Posterior vena cava (tissue), 2 donors: Measurements from ENCODE around the gene DSCAML1. TPM values are rescaled to one million over a fixed set of nuclear protein-coding genes. Genes with fewer than 3 reads are reported as not detected.

Experiments
- DNase-seq: peaks from one replicate; pipeline ENCODE4 v3.0.0-alpha.2; 2020; ENCODE audit warnings: low spot score
- intact Hi-C, 2 donors: fragments of 100-400 bp; cut with DNase I; formaldehyde crosslinking; loops; one replicate each; pipeline versions ENCODE4 v1.14.1 to v1.14.2; 2022 to 2023
- total RNA-seq, 2 donors: library from RNA; stranded (reverse); fragmentation: NEBNext Ultra II Directional; extraction: Animal tissue kit (Norgen Biotek cat#: 25700); gene quantifications; one replicate each; pipeline ENCODE4 v1.2.1, GENCODE V29; 2021
- donor health status: DM: yes; HTN: yes; CAD: no.
- donor health status: DM: yes; HTN: yes; CAD: no.

DSCAML1 gene
- total RNA-seq, 2 donors from 2014 or later, result 1.2 to 1.5 TPM

DNA sequence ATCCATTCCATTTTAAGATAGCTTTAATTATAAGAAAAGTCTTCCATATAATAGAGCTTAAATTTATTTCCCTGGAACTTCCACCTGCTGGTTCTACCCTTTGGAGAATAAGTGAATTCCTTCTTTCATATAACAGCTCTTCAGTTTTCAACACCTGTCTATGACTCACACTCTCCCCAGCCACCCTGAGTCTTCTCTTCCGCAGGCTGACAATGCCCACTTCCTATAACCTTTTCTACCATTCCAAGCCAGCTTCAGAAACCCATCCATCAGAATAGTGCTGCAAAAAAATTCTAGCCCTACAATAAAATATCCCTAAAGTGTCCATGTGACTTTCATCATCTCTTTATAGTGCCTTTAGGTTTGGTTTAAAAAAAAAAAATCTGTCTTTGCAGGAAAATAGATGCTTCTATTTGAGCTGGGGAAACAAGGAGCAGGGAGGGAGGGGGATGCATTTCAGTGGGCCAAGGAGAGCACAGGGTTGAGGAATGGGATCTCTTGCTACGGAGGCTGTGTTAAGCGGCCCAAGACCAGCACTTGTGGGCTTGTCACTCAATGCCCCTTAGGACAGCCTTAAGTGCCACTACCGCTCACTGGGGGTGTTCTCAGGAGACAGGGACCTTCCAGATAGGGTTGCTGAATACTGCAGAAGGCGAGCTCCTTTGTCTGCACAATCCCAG is 178.6 kb downstream of the DSCAML1 start:
- intact Hi-C loops, result no loop called here

GRCh38 chr11:117616979-117617378 is 180.0 kb downstream of the DSCAML1 start:
- no peak for DNase-seq
- intact Hi-C loops, result no loop called here

More for the DNA sequence above, 178.6 kb downstream of the DSCAML1 start:
- no peak for DNase-seq

DNA sequence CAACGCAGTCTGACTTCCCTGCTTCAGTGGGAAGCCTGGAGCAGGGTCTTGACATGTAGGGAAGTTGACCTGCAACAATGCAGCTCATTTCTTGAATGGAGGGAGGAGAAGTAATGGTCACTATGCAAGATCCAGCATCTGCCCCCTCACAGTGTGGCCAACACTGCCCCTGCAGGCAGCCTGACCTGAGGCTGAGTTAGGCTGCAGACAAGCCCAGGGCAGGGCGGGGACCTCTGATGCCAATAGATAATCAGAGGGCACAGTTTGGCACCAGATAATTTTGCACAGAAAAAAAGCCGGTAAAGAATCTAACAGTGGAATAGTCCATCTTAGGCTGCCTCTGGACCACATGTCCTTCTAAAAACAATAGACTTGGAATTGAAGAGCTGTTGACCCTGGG is 182.3 kb downstream of the DSCAML1 start:
- peak; percentile 36 for DNase-seq
- intact Hi-C loops, result loop anchor here in 1 of 2 donors (1.0 kb wide), 1 partner anchor 109 kb away; no protein-coding TSS in a partner anchor

DNA sequence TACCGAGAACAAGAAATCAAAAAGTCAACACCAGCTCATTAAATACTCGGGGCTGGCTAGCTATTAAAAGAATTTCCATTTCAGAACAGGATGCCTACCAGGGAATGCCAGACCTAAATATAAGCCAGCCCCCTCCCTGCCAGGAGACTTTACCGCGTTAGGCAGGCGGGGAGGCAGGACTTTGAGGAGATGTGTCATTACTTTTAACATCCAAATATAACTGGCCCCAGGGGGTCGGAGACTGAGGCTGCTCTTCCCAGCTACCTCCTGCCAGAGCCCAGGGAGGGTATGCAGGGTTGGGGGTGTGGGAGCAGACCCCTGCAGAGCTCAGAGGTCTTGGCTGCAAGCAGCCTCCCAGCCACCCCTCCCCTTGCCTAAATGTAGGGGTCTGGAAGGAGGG is 183.5 kb downstream of the DSCAML1 start:
- intact Hi-C loops, result no loop called here

DNA sequence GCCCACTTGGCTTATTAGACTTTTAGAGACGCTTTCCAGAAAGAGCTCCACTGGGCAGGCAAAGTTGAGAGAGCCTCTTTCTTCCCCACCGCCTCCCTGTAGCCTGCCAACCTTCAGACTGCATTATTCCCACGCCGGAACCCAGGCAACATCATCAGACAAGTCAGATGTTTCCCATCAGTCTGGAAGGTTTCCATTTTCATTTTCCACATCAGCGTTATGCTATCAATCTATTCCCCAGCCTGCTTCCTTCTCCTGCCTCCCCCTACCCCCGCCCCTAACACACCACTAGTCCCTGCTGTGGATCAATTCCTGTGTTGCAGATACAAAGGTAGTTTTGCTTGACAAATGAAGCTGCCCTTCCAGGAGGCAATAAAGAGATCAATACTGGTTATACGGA is 184.8 kb downstream of the DSCAML1 start:
- DNase-seq, result no peak
- intact Hi-C loops, result no loop called here

More for the DNA sequence above, 183.5 kb downstream of the DSCAML1 start:
- peak; percentile 37 for DNase-seq

- intact Hi-C loops, result loop anchor here in 1 of 2 donors (1.0 kb wide), 1 partner anchor 131 kb away; no protein-coding TSS in a partner anchor
- peak; percentile 25 for DNase-seq
Observed at GRCh38 chr11:117610901-117611300, 186.1 kb downstream of the DSCAML1 start.

- intact Hi-C loops, result no loop called here
- DNase-seq, result no peak
Observed at GRCh38 chr11:117610045-117610444, 187.0 kb downstream of the DSCAML1 start.

- intact Hi-C loops, result no loop called here
Observed at GRCh38 chr11:117607449-117607848, 189.6 kb downstream of the DSCAML1 start.

GRCh38 chr11:117606790-117607189 is 190.2 kb downstream of the DSCAML1 start:
- DNase-seq, result peak; percentile 49

More at GRCh38 chr11:117607449-117607848, 189.6 kb downstream of the DSCAML1 start:
- DNase-seq, result peak; percentile 69

DNA sequence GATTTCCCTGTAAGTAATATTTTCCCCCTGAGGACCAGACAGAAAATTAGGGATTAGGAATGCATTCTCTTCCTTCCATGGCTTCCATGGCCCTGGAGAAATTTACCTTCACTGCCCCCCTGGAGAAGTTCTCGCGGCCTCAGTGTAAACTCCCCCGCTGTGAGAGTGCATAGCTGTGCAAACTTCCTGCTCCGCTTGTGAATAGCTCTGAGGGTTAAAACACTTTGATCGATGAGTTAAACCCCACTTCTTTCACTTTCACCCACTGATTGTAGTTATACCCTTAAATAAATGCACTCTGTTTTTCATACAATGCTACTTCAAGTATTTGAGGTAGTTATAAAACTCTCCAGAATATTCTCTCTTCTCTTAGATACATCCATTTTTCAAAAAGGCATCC is 190.8 kb downstream of the DSCAML1 start:
- intact Hi-C loops, result loop anchor here in 1 of 2 donors (1.0 kb wide), 1 partner anchor 21 kb away; no protein-coding TSS in a partner anchor
- DNase-seq, result no peak

More at GRCh38 chr11:117606790-117607189, 190.2 kb downstream of the DSCAML1 start:
- intact Hi-C loops, result loop anchor here in 1 of 2 donors (1.0 kb wide), 1 partner anchor 21 kb away; no protein-coding TSS in a partner anchor

GRCh38 chr11:117605331-117605730 is 191.7 kb downstream of the DSCAML1 start:
- intact Hi-C loops, result no loop called here
- DNase-seq, result no peak

- no peak for DNase-seq
- intact Hi-C loops, result no loop called here
Observed at GRCh38 chr11:117604336-117604995, 192.6 kb downstream of the DSCAML1 start.

DNA sequence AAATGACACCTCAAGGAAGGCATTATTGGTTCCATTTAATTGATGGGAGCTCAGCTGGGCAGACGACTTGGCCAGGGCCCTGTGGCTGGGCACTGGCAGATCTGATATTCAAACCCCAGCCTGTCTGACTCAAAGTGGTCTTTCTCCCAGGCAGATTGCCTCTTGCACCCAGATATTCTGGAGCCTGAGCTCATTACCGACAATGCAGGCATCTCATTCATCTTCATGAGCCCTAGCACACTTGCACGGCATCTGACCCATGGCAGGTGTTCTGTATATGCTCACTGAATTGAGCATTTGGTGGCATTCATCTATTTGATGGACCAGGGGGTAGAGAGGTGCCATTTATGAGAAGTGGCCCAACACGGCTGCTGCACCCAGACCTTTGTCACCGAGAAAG is 193.1 kb downstream of the DSCAML1 start:
- intact Hi-C loops, result no loop called here

GRCh38 chr11:117601006-117601708 is 195.9 kb downstream of the DSCAML1 start:
- no peak for DNase-seq
- intact Hi-C loops, result no loop called here

More for the DNA sequence above, 193.1 kb downstream of the DSCAML1 start:
- no peak for DNase-seq

- no peak for DNase-seq
- intact Hi-C loops, result no loop called here
Observed at GRCh38 chr11:117600234-117600783, 196.7 kb downstream of the DSCAML1 start.

DNA sequence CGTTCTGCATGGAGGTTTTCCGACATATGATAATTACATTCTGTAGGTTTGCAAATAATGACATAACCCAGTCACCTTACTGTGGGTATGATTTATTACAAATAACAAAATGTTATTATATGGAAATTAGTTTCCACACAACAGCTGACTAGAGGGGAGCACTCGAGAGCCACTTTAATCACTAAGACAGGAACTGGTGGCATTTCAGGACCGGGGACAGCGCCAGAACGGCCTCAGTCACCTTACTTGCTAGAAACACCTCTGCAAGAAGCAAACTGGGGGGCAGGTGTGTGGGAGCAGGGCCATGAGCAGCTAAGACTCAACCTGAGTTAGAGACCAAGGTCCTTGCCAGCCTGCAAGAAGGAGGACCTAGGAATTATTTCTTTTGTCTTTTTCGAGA is 199.9 kb downstream of the DSCAML1 start:
- DNase-seq, result no peak
- intact Hi-C loops, result no loop called here

DNA sequence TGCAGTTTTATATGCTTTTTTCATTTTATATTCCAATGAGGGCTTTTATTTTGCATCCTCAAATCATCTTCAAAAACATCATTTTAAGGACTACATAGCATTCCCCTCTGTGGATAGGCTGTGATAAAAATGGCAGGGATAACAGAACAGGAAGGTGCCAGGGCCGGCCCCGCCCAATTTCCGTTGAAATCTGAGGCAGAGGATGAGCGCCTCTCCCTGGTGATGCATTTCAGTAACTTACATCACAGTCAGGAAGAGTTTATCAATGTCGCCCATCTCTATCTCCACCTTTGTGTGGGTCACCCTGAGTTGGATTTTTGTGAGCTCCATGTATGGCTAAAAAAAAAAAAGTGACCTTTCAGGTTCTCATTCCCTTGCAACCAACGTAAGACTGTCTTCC is 201.6 kb downstream of the DSCAML1 start:
- intact Hi-C loops, result no loop called here
- DNase-seq, result no peak

GRCh38 chr11:117594721-117595120 is 202.3 kb downstream of the DSCAML1 start:
- intact Hi-C loops, result no loop called here
- no peak for DNase-seq

DNA sequence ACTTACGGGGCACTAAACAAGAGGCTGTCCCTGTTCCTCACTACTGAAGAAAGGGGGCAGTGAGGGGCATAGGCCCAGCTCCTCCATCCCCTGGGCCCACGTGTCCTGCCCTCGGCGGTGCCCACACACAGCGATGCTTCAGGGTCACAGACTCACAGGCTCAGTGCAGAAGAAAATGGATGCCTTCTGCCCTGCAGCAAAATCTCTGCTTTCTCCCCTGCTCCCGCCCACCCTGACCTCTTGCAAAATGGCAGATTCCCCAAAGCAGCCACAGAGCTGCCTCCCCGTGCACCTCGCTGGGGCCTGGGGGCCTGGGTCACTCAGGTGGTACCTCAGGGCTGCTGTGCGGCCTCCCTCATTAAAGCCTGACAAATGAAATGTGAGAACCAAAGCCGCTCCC is 204.0 kb downstream of the DSCAML1 start:
- intact Hi-C loops, result no loop called here
- DNase-seq, result no peak
